Activated CD4-positive, alpha-beta T cell treated with anti-CD3 and anti-CD28 coated beads for 36 hours (primary cell): ENCODE data around the gene CADM1. TPM values are rescaled to one million over a fixed set of nuclear protein-coding genes. Genes with fewer than 3 reads are reported as not detected.

Experiments used
- ATAC-seq: fragments of 200-7000 bp; cut with Tn5 transposase; one replicate; pipeline ENCODE4 v1.10.0; 2021; ENCODE audit warnings: mild to moderate bottlenecking, moderate library complexity
- CTCF ChIA-PET: fragments of 350-600 bp; sonication (Branson Sonifier 250); formaldehyde crosslinking; loops from one replicate; lab custom pipeline; 2021; ENCODE audit warnings: antibody characterized with exemption; lab: Charles Lee
- POLR2A ChIA-PET: fragments of 350-600 bp; sonication (Branson Sonifier 250); formaldehyde crosslinking; loops from one replicate; lab custom pipeline; 2021; ENCODE audit warnings: antibody characterized with exemption, inconsistent platforms; lab: Charles Lee
- DNase-seq: peaks from one replicate; pipeline ENCODE4 v3.0.0-alpha.2; 2020
- H3K27ac Mint-ChIP-seq: one replicate; pipeline ENCODE4 v1.8.0; 2021; ENCODE audit warnings: mixed read lengths
- H3K27me3 Mint-ChIP-seq: one replicate; pipeline ENCODE4 v1.8.0; 2021; ENCODE audit warnings: mixed read lengths
- H3K36me3 Mint-ChIP-seq: one replicate; pipeline ENCODE4 v1.8.0; 2021; ENCODE audit warnings: low read depth, mixed read lengths
- H3K4me1 Mint-ChIP-seq: one replicate; pipeline ENCODE4 v1.8.0; 2021; ENCODE audit warnings: mixed read lengths
- H3K4me3 Mint-ChIP-seq: one replicate; pipeline ENCODE4 v1.8.0; 2021; ENCODE audit warnings: mild to moderate bottlenecking, moderate library complexity, mixed read lengths
- H3K9me3 Mint-ChIP-seq: one replicate; pipeline ENCODE4 v1.8.0; 2021; ENCODE audit warnings: low read depth, mixed read lengths
- intact Hi-C, 2 experiments: fragments of 100-400 bp; cut with DNase I in 1 of 2; cut with micrococcal nuclease in 1 of 2; formaldehyde crosslinking; loops; one replicate each; pipeline versions ENCODE4 v1.14.2 to v1.15.1; 2022 to 2024; cut with DNase I, micrococcal nuclease
- total RNA-seq, 2 experiments: library from RNA; stranded (reverse); gene quantifications; one replicate each; pipeline ENCODE4 v1.2.3, GENCODE V29; 2021

The CADM1 gene
- total RNA-seq, 2 experiments from 2014 or later: 0.58 to 0.91 TPM

GRCh38 chr11:115411120-115411519, 93.1 kb downstream of the CADM1 start:
- no peaks in the 10 kb centered on the region for H3K4me1 Mint-ChIP-seq
- H3K4me3 Mint-ChIP-seq: no peak overlapping the region
- peaks cover 2% of the 10 kb centered on the region for H3K27me3 Mint-ChIP-seq
- no peaks in the 10 kb centered on the region for H3K36me3 Mint-ChIP-seq
- no peak for ATAC-seq
- no peak overlapping the region for H3K27ac Mint-ChIP-seq
- POLR2A ChIA-PET: no interaction called here
- no peaks in the 10 kb centered on the region for H3K9me3 Mint-ChIP-seq
- CTCF ChIA-PET: no interaction called here
- no peak for DNase-seq
- intact Hi-C loops: no loop called here

DNA sequence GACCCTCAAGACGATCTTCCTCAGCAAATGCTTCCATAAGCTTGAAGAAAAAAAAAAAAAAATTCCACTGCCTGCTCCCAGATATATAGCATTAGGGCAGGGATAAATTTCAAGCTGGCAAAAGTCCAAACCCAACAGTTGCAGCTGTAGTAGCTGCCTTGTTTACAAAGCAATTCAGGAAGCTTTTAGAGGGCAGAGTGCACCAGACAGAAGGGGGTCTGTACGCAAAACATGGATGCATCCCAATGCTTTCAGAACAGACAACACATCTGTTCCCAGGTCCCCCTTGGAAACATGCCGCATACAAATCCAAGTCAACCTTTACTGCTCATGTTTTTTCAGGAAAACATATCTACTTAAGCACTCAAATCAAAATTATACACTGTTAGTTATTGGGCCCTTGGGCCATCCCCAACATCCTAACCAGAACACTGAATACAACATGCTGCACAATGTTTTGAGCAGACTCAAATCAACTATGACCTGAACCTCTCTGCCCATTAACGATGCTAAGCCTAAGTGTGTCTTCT, 94.5 kb downstream of the CADM1 start:
- ChIA-PET POLR2A (no interaction called here), CTCF (interaction anchor here (0.7 kb wide), 1 partner anchor 1168 kb away, joined by 3 read pairs; no protein-coding TSS in a partner anchor)
- Mint-ChIP-seq H3K9me3 (no peaks in the 10 kb centered on the region), H3K36me3 (no peaks in the 10 kb centered on the region), H3K27me3 (peaks cover 2% of the 10 kb centered on the region), H3K27ac (no peak overlapping the region), H3K4me3 (no peak overlapping the region), H3K4me1 (no peaks in the 10 kb centered on the region)
- DNase-seq (no peak), ATAC-seq (no peak)
- intact Hi-C loops: no loop called here

- ATAC-seq (no peak), DNase-seq (no peak)
- Mint-ChIP-seq H3K27me3 (peaks cover 2% of the 10 kb centered on the region), H3K9me3 (no peaks in the 10 kb centered on the region), H3K4me1 (no peaks in the 10 kb centered on the region), H3K36me3 (no peaks in the 10 kb centered on the region), H3K4me3 (no peak overlapping the region), H3K27ac (no peak overlapping the region)
- ChIA-PET POLR2A (no interaction called here), CTCF (no interaction called here)
- intact Hi-C loops: no loop called here
These were observed 95.0 kb downstream of the CADM1 start for GRCh38 chr11:115409116-115409670.

- no peaks in the 10 kb centered on the region for H3K36me3 Mint-ChIP-seq
- H3K27ac Mint-ChIP-seq: no peak overlapping the region
- no peaks in the 10 kb centered on the region for H3K4me1 Mint-ChIP-seq
- POLR2A ChIA-PET: no interaction called here
- ATAC-seq: no peak
- H3K9me3 Mint-ChIP-seq: no peaks in the 10 kb centered on the region
- intact Hi-C loops: no loop called here
- no peak for DNase-seq
- CTCF ChIA-PET: interaction anchor here (0.7 to 0.9 kb wide), 2 partner anchors 13 to 27 kb away, joined by 4 to 5 read pairs; no protein-coding TSS in a partner anchor
- peaks cover under 1% of the 10 kb centered on the region for H3K27me3 Mint-ChIP-seq
- H3K4me3 Mint-ChIP-seq: no peak overlapping the region
These were observed 95.9 kb downstream of the CADM1 start for GRCh38 chr11:115408036-115408921.

DNA sequence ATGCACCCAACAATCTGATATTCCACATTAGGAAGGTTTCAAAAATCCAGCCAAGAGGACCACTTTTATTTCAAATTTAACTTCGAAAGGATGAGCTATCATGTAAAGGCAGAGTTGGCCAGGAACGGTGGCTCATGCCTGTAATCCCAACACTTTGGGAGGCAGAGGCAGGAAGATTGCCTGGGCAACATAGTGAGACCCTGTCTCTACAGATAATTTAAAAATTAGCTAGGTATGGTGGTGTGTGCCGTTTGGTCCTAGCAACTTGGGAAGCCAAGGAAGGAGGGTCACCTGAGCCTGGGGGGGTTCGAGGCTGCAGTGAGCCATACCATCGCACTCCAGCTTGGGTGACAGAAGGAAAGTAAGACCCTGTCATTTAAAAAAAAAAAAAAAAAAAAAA, 96.7 kb downstream of the CADM1 start:
- CTCF ChIA-PET: interaction anchor here (0.7 to 0.9 kb wide), 2 partner anchors 14 to 26 kb away, joined by 4 to 5 read pairs; no protein-coding TSS in a partner anchor

DNA sequence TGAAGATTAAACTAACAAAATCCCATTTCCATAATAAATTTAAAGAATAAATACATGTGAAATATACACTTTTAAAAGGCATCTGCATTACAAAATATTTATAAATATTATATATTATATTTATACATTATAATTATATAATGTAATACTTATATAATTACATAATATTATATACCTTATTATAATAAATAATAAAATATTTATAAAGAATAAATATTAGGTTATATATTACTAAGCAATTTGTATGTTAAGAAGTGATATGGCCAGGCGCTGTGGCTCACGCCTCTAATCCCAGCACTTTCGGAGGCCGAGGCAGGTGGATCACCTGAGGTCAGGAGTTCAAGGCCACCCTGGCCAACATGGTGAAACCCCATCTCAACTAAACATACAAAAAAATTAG, 97.8 kb downstream of the CADM1 start:
- DNase-seq: no peak
- ATAC-seq: no peak
- Mint-ChIP-seq H3K9me3 (no peaks in the 10 kb centered on the region), H3K4me1 (no peaks in the 10 kb centered on the region), H3K36me3 (no peaks in the 10 kb centered on the region), H3K4me3 (no peak overlapping the region), H3K27me3 (peaks cover 3% of the 10 kb centered on the region), H3K27ac (no peak overlapping the region)
- POLR2A ChIA-PET: no interaction called here
- intact Hi-C loops: no loop called here
- CTCF ChIA-PET: interaction anchor here (0.7 kb wide), 1 partner anchor 263 kb away, joined by 4 read pairs; no protein-coding TSS in a partner anchor

More for the DNA sequence above, 96.7 kb downstream of the CADM1 start:
- no peak for DNase-seq
- no peak for ATAC-seq
- no peaks in the 10 kb centered on the region for H3K4me1 Mint-ChIP-seq
- H3K4me3 Mint-ChIP-seq: no peak overlapping the region
- POLR2A ChIA-PET: no interaction called here
- no peaks in the 10 kb centered on the region for H3K9me3 Mint-ChIP-seq
- H3K36me3 Mint-ChIP-seq: no peaks in the 10 kb centered on the region
- H3K27me3 Mint-ChIP-seq: no peaks in the 10 kb centered on the region
- H3K27ac Mint-ChIP-seq: no peak overlapping the region
- intact Hi-C loops: no loop called here

- Mint-ChIP-seq H3K27ac (no peak overlapping the region), H3K9me3 (peaks cover 1% of the 10 kb centered on the region), H3K36me3 (no peaks in the 10 kb centered on the region), H3K4me3 (no peak overlapping the region), H3K27me3 (peaks cover 5% of the 10 kb centered on the region), H3K4me1 (no peaks in the 10 kb centered on the region)
- intact Hi-C loops: no loop called here
- CTCF ChIA-PET: no interaction called here
- POLR2A ChIA-PET: no interaction called here
- ATAC-seq (no peak), DNase-seq (no peak)
These were observed 105.7 kb downstream of the CADM1 start for GRCh38 chr11:115398333-115399080.

- H3K9me3 Mint-ChIP-seq: peaks cover 1% of the 10 kb centered on the region
These were observed 107.7 kb downstream of the CADM1 start for GRCh38 chr11:115396533-115396932.

DNA sequence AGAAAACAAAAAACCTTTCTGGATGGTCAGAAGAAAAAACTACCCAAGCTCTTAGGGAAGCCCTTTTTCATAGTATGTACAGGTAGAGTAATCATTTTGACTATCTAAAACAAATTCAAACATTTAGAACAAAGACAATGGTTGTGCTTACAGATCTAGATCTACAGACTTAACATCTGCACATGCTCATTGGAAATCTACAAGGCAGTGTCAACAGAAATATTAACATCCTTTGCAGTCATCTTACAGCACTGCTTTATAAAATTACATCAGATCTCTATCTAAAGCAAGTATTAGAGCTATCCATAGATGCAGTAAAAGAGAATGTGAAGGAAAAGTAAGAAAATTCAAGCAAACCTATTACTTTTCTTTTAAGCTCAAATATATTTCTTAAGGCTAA, 110.3 kb downstream of the CADM1 start:
- H3K4me1 Mint-ChIP-seq: no peaks in the 10 kb centered on the region
- no peaks in the 10 kb centered on the region for H3K36me3 Mint-ChIP-seq
- H3K27me3 Mint-ChIP-seq: peaks cover 4% of the 10 kb centered on the region
- intact Hi-C loops: no loop called here
- ATAC-seq (no peak), DNase-seq (no peak)
- no peak overlapping the region for H3K27ac Mint-ChIP-seq
- H3K9me3 Mint-ChIP-seq: peaks cover 1% of the 10 kb centered on the region
- ChIA-PET POLR2A (no interaction called here), CTCF (interaction anchor here (0.6 kb wide), 1 partner anchor 10 kb away, joined by 5 read pairs; no protein-coding TSS in a partner anchor)
- no peak overlapping the region for H3K4me3 Mint-ChIP-seq

More at GRCh38 chr11:115396533-115396932, 107.7 kb downstream of the CADM1 start:
- Mint-ChIP-seq H3K27me3 (peaks cover 6% of the 10 kb centered on the region), H3K4me3 (no peak overlapping the region), H3K27ac (no peak overlapping the region), H3K4me1 (no peaks in the 10 kb centered on the region), H3K36me3 (no peaks in the 10 kb centered on the region)
- intact Hi-C loops: no loop called here
- POLR2A ChIA-PET: no interaction called here
- no peak for DNase-seq
- CTCF ChIA-PET: no interaction called here
- no peak for ATAC-seq

- ATAC-seq: no peak
- H3K9me3 Mint-ChIP-seq: no peaks in the 10 kb centered on the region
- intact Hi-C loops: no loop called here
- CTCF ChIA-PET: no interaction called here
- DNase-seq: no peak
- POLR2A ChIA-PET: no interaction called here
- H3K27ac Mint-ChIP-seq: no peak overlapping the region
- H3K4me3 Mint-ChIP-seq: no peak overlapping the region
- no peaks in the 10 kb centered on the region for H3K36me3 Mint-ChIP-seq
- peaks cover 4% of the 10 kb centered on the region for H3K27me3 Mint-ChIP-seq
- H3K4me1 Mint-ChIP-seq: no peaks in the 10 kb centered on the region
These were observed 112.6 kb downstream of the CADM1 start for GRCh38 chr11:115391598-115391997.

DNA sequence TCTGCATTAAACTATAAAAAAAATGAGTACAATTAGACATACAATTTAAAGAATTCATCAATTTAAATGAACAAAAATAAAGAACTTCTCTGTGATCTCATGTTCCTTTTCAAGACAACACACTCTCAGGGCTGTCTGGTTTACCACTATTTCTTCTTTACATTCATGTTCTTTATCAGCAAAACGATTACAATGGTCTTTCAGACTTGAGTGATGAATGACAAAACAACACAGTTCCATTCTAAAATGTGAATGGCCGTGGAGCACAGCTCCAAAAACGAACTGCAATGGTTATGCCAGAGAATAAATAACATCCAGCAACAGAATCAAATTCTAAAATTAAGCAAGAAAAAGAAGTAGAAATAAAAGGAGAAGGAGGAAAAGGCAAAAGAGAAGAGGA, 113.1 kb downstream of the CADM1 start:
- intact Hi-C loops: no loop called here
- DNase-seq (no peak), ATAC-seq (no peak)
- Mint-ChIP-seq H3K4me1 (no peaks in the 10 kb centered on the region), H3K9me3 (no peaks in the 10 kb centered on the region), H3K27ac (no peak overlapping the region), H3K4me3 (no peak overlapping the region), H3K27me3 (peaks cover 4% of the 10 kb centered on the region), H3K36me3 (no peaks in the 10 kb centered on the region)
- CTCF ChIA-PET: no interaction called here
- POLR2A ChIA-PET: no interaction called here
